Skeletal muscle tissue (tissue), 4 donors: ENCODE data around the gene GPR3. TPM values are rescaled to one million over a fixed set of nuclear protein-coding genes. Genes with fewer than 3 reads are reported as not detected.

Experiments used
- H3K27ac ChIP-seq: one replicate; pipeline ENCODE4 v1.7.0; 2013; ENCODE audit warnings: mild to moderate bottlenecking, low read depth, low read length, inconsistent platforms
- H3K27me3 ChIP-seq, 3 donors: one replicate each; pipeline ENCODE4 v1.7.0; 2013; ENCODE audit warnings: low read length in 3 of 3; ENCODE audit not compliant: control insufficient read depth in 3 of 3, insufficient read depth in 3 of 3
- H3K36me3 ChIP-seq, 3 donors: one replicate each; pipeline ENCODE4 v1.7.0; 2013; ENCODE audit warnings: low read length in 3 of 3; ENCODE audit not compliant: control insufficient read depth in 3 of 3, insufficient read depth in 3 of 3
- H3K4me1 ChIP-seq, 3 donors: one replicate each; pipeline ENCODE4 v1.7.0; 2013; ENCODE audit warnings: low read length in 3 of 3, mild to moderate bottlenecking in 3 of 3; ENCODE audit not compliant: control insufficient read depth in 3 of 3, insufficient read depth in 3 of 3
- H3K4me3 ChIP-seq, 3 donors: one replicate each; pipeline ENCODE4 v1.7.0; 2013; ENCODE audit warnings: low read length in 3 of 3
- H3K9ac ChIP-seq, 3 donors: one replicate each; pipeline ENCODE4 v1.7.0; 2013; ENCODE audit warnings: low read length in 3 of 3, mild to moderate bottlenecking in 3 of 3, moderate library complexity in 2 of 3, low read depth in 1 of 3
- H3K9me3 ChIP-seq, 3 donors: one replicate each; pipeline ENCODE4 v1.7.0; 2013; ENCODE audit warnings: low read length in 3 of 3; ENCODE audit not compliant: control insufficient read depth in 3 of 3
- total RNA-seq: library from RNA; depleted of rRNA; stranded (reverse); fragments of >200 nt; gene quantifications from one replicate; pipeline ENCODE4 v1.2.3, GENCODE V29; 2014
- donor health status: Osteomylitis.

The GPR3 gene
- total RNA-seq, 1 donor from 2014 or later, result under 0.01 TPM

- H3K9me3 ChIP-seq, result no peaks in the 10 kb centered on the region
- peaks cover 20 to 33% (median 27%) of the 10 kb centered on the region in 3 donors for H3K36me3 ChIP-seq
- peak overlapping the region; percentile 64 to 80 (median 72) for H3K4me3 ChIP-seq
- H3K27ac ChIP-seq, result peak overlapping the region; percentile 91
- no peaks in the 10 kb centered on the region for H3K27me3 ChIP-seq
- peak overlapping the region; percentile 69 to 84 (median 69) for H3K9ac ChIP-seq
- H3K4me1 ChIP-seq, result peaks cover 23 to 33% (median 26%) of the 10 kb centered on the region in 3 donors
These were observed 26.9 kb upstream of the GPR3 start for GRCh38 chr1:27365372-27366112.

- peaks cover 23 to 33% (median 26%) of the 10 kb centered on the region in 3 donors for H3K4me1 ChIP-seq
- H3K9me3 ChIP-seq, result no peaks in the 10 kb centered on the region
- H3K27ac ChIP-seq, result peak overlapping the region; percentile 91
- H3K4me3 ChIP-seq, result peak overlapping the region; percentile 64 to 80 (median 72)
- peaks cover 18 to 30% (median 27%) of the 10 kb centered on the region in 3 donors for H3K36me3 ChIP-seq
- peak overlapping the region; percentile 65 to 84 (median 69) for H3K9ac ChIP-seq
- H3K27me3 ChIP-seq, result no peaks in the 10 kb centered on the region
These were observed 26.4 kb upstream of the GPR3 start for GRCh38 chr1:27366113-27366410.

GRCh38 chr1:27366411-27367159, 25.8 kb upstream of the GPR3 start, which contains the start of gene MAP3K6:
TSS of gene MAP3K6 (minus strand) at chr1:27366961. CDS start at chr1:27366597, 364 bp downstream.
- peak within 1 kb of the TSS; percentile 71 to 89 (median 84) for H3K9ac ChIP-seq
- no peaks in the 10 kb centered on the region for H3K27me3 ChIP-seq
- peak within 1 kb of the TSS; percentile 91 for H3K27ac ChIP-seq
- H3K4me1 ChIP-seq, result peaks cover 23 to 33% (median 26%) of the 10 kb centered on the region in 3 donors
- peak within 1 kb of the TSS; percentile 64 to 80 (median 75) for H3K4me3 ChIP-seq
- H3K9me3 ChIP-seq, result no peaks in the 10 kb centered on the region
- H3K36me3 ChIP-seq, result peaks cover 13 to 25% (median 23%) of the 10 kb centered on the region in 3 donors

- Histone ChIP-seq H3K27me3 (no peaks in the 10 kb centered on the region), H3K27ac (peak overlapping the region; percentile 88), H3K4me3 (peak overlapping the region; percentile 64 to 80 (median 75)), H3K9ac (peak overlapping the region; percentile 71 to 89 (median 84)), H3K36me3 (peaks cover 8 to 19% (median 18%) of the 10 kb centered on the region in 3 donors), H3K4me1 (peaks cover 23 to 33% (median 26%) of the 10 kb centered on the region in 3 donors), H3K9me3 (no peaks in the 10 kb centered on the region)
These were observed 25.2 kb upstream of the GPR3 start for GRCh38 chr1:27367160-27367650.

GRCh38 chr1:27368869-27369582, 23.4 kb upstream of the GPR3 start:
- H3K4me1 ChIP-seq, result peaks cover 23 to 26% (median 25%) of the 10 kb centered on the region in 3 donors

GRCh38 chr1:27372022-27372807, 20.2 kb upstream of the GPR3 start:
- Histone ChIP-seq H3K36me3 (no peaks in the 10 kb centered on the region), H3K27me3 (no peaks in the 10 kb centered on the region), H3K27ac (no peak overlapping the region), H3K9ac (no peak overlapping the region), H3K4me1 (peaks cover 5 to 14% (median 7%) of the 10 kb centered on the region in 3 donors), H3K4me3 (no peak overlapping the region), H3K9me3 (no peaks in the 10 kb centered on the region)

More at GRCh38 chr1:27368869-27369582, 23.4 kb upstream of the GPR3 start:
- Histone ChIP-seq H3K9ac (peak overlapping the region in 1 of 3 donors; percentile 25), H3K4me3 (no peak overlapping the region), H3K27ac (no peak overlapping the region), H3K27me3 (no peaks in the 10 kb centered on the region), H3K9me3 (no peaks in the 10 kb centered on the region), H3K36me3 (peaks cover 0 to 4% (median 2%) of the 10 kb centered on the region in 3 donors)

GRCh38 chr1:27372808-27373690, 19.4 kb upstream of the GPR3 start:
- peaks cover 0 to 11% (median 0%) of the 10 kb centered on the region in 3 donors for H3K4me1 ChIP-seq
- no peaks in the 10 kb centered on the region for H3K36me3 ChIP-seq
- H3K27me3 ChIP-seq, result no peaks in the 10 kb centered on the region
- H3K4me3 ChIP-seq, result no peak overlapping the region
- no peak overlapping the region for H3K27ac ChIP-seq
- H3K9me3 ChIP-seq, result no peaks in the 10 kb centered on the region
- H3K9ac ChIP-seq, result no peak overlapping the region

GRCh38 chr1:27374362-27375086, 17.9 kb upstream of the GPR3 start, which contains the start of gene FCN3:
TSS of gene FCN3 (minus strand) at chr1:27374824. CDS start at chr1:27374818, 6 bp downstream.
- Histone ChIP-seq H3K36me3 (no peaks in the 10 kb centered on the region), H3K4me1 (peaks cover 0 to 9% (median 0%) of the 10 kb centered on the region in 3 donors), H3K27ac (no peak within 1 kb of the TSS), H3K9ac (no peak within 1 kb of the TSS), H3K9me3 (no peaks in the 10 kb centered on the region), H3K4me3 (no peak within 1 kb of the TSS), H3K27me3 (no peaks in the 10 kb centered on the region)
